Endothelial cell of umbilical vein (primary cell): Measurements from ENCODE around the gene GPR87. TPM values are rescaled to one million over a fixed set of nuclear protein-coding genes. Genes with fewer than 3 reads are reported as not detected.

Experiments
- BruUV-seq: library from RNA; stranded (reverse); fragments of 400-500 nt; replicated peaks from 2 replicates; lab custom pipeline; 2021; lab: Mats Ljungman, UMichigan
- CTCF ChIA-PET: fragments of 300-600, 350-600 bp; sonication (Branson Sonifier 250); formaldehyde crosslinking; loops from one replicate; lab custom pipeline; 2021; ENCODE audit warnings: antibody characterized with exemption, inconsistent platforms; lab: Charles Lee
- POLR2A ChIA-PET: fragments of 300-600, 350-600 bp; sonication (Branson Sonifier 250); formaldehyde crosslinking; loops from one replicate; lab custom pipeline; 2021; ENCODE audit warnings: antibody characterized with exemption, inconsistent platforms; lab: Charles Lee
- DNase-seq: peaks from one replicate; pipeline ENCODE4 v3.0.0-alpha.2; 2011; ENCODE audit warnings: low read depth, low spot score
- FAIRE-seq: peaks from 2 replicates; lab custom pipeline; 2011; peaks lifted over from hg19 to GRCh38; lab: Jason Lieb, UNC
- H2AFZ ChIP-seq: 2 replicates; pipeline ENCODE4 v1.6.0; 2012; ENCODE audit warnings: low read depth, low read length, control low read depth, inconsistent platforms
- H3K27ac ChIP-seq: 2 replicates; pipeline ENCODE4 v1.5.1; 2011; ENCODE audit warnings: low read depth, mild to moderate bottlenecking, control low read depth, low read length, moderate library complexity; ENCODE audit not compliant: insufficient read depth
- H3K27me3 ChIP-seq, 2 experiments: 2 replicates each; pipeline versions ENCODE4 v1.6.0 to v1.6.1; 2011; ENCODE audit warnings: low read length in 2 of 2, mixed read lengths in 1 of 2; ENCODE audit not compliant: control insufficient read depth in 2 of 2, insufficient read depth in 2 of 2
- H3K36me3 ChIP-seq, 2 experiments: 2 replicates in 1 of 2; 3 replicates in 1 of 2; pipeline ENCODE4 v1.5.1; 2011; ENCODE audit warnings: low read length in 2 of 2, mild to moderate bottlenecking in 1 of 2, moderate library complexity in 1 of 2; ENCODE audit not compliant: control insufficient read depth in 2 of 2, insufficient read depth in 2 of 2; ENCODE audit errors: extremely low read depth in 1 of 2
- H3K4me1 ChIP-seq: 3 replicates; pipeline ENCODE4 v1.5.1; 2011; ENCODE audit warnings: mild to moderate bottlenecking, low read length; ENCODE audit not compliant: control insufficient read depth, insufficient read depth; ENCODE audit errors: extremely low read depth
- H3K4me2 ChIP-seq: 2 replicates; pipeline ENCODE4 v1.6.1; 2011; ENCODE audit warnings: low read length, control low read depth, mixed read lengths; ENCODE audit not compliant: insufficient read depth
- H3K4me3 ChIP-seq, 3 experiments: fragments of 200-600 bp in 1 of 3; sonication (generic), shearing (Covaris generic) in 1 of 3; replicated peaks in 1 of 3; 2 replicates each; pipeline ENCODE4 v1.5.1; 2011 to 2016; ENCODE audit warnings: control low read depth in 3 of 3, low read length in 3 of 3, mild to moderate bottlenecking in 2 of 3, inconsistent platforms in 1 of 3, low read depth in 1 of 3, moderate library complexity in 1 of 3; ENCODE audit not compliant: insufficient read depth in 1 of 3
- H3K79me2 ChIP-seq: 2 replicates; pipeline ENCODE4 v1.6.0; 2012; ENCODE audit warnings: low read length, inconsistent platforms; ENCODE audit not compliant: control insufficient read depth, insufficient read depth
- H3K9ac ChIP-seq: replicated peaks from 2 replicates; pipeline ENCODE3; 2011; ENCODE audit warnings: low read length, control low read depth; ENCODE audit not compliant: insufficient read depth; ENCODE audit errors: extremely low read depth
- H3K9me1 ChIP-seq: replicated peaks from 3 replicates; pipeline ENCODE4 v1.6.0; 2011; ENCODE audit warnings: mild to moderate bottlenecking, low read length; ENCODE audit not compliant: control insufficient read depth, insufficient read depth; ENCODE audit errors: extremely low read depth
- H3K9me3 ChIP-seq: replicated peaks from 2 replicates; pipeline ENCODE4 v1.5.1; 2012; ENCODE audit warnings: low read length, inconsistent platforms; ENCODE audit not compliant: control insufficient read depth, insufficient read depth
- H4K20me1 ChIP-seq: replicated peaks from 2 replicates; pipeline ENCODE3; 2011; ENCODE audit warnings: mild to moderate bottlenecking, low read length; ENCODE audit not compliant: control insufficient read depth, insufficient read depth; ENCODE audit errors: extremely low read depth
- CTCF ChIP-seq, 2 donors: IDR thresholded peaks; 1 replicate in 1 of 2; 2 replicates in 1 of 2; pipeline ENCODE4 v1.5.1; 2011; ENCODE audit warnings: low read length in 2 of 2, mild to moderate bottlenecking in 2 of 2, moderate library complexity in 2 of 2, control low read depth in 1 of 2, inconsistent platforms in 1 of 2, low read depth in 1 of 2; ENCODE audit not compliant: insufficient read depth in 1 of 2; ENCODE audit errors: extremely low read depth in 1 of 2
- EZH2 ChIP-seq: IDR thresholded peaks from 2 replicates; pipeline ENCODE4 v1.6.1; 2012; ENCODE audit warnings: borderline replicate concordance, low read depth, mild to moderate bottlenecking, moderate library complexity, low read length, inconsistent platforms; ENCODE audit not compliant: severe bottlenecking
- FOS ChIP-seq: IDR thresholded peaks from 2 replicates; pipeline ENCODE4 v1.6.1; 2011; ENCODE audit warnings: mild to moderate bottlenecking, low read length, moderate library complexity, borderline replicate concordance; ENCODE audit not compliant: insufficient read depth
- GATA2 ChIP-seq: IDR thresholded peaks from 2 replicates; pipeline ENCODE4 v1.7.0; 2011; ENCODE audit warnings: low read depth, mild to moderate bottlenecking, moderate library complexity, mixed read lengths, low read length; ENCODE audit not compliant: insufficient read length, insufficient read depth
- JUN ChIP-seq: IDR thresholded peaks from 2 replicates; pipeline ENCODE4 v1.6.1; 2011; ENCODE audit warnings: borderline replicate concordance, low read depth; ENCODE audit not compliant: insufficient read length, insufficient read depth
- MAX ChIP-seq: IDR thresholded peaks from 2 replicates; pipeline ENCODE4 v1.6.1; 2011; ENCODE audit not compliant: insufficient read depth, insufficient read length
- MYC ChIP-seq: IDR thresholded peaks from one replicate; pipeline ENCODE4 v1.6.1; 2011; ENCODE audit warnings: mild to moderate bottlenecking, low read depth, low read length
- POLR2A ChIP-seq: IDR thresholded peaks from 2 replicates; pipeline ENCODE4 v1.6.1; 2012; ENCODE audit warnings: low read depth, mild to moderate bottlenecking, control low read depth, low read length
- POLR2AphosphoS5 ChIP-seq: IDR thresholded peaks from 2 replicates; pipeline ENCODE4 v1.6.1; 2012; ENCODE audit warnings: low read depth, mild to moderate bottlenecking, control low read depth, low read length, moderate library complexity; ENCODE audit not compliant: insufficient read depth
- dilution Hi-C: fragments of 300-500 bp; cut with MboI; formaldehyde crosslinking; loops from one replicate; pipeline ENCODE4 v1.15.0; 2019; ENCODE audit warnings: low sequenced_read_pairs; ENCODE audit not compliant: extremely low pct_ligation_motif_present
- intact Hi-C: fragments of 100-400 bp; cut with micrococcal nuclease; formaldehyde crosslinking; loops from one replicate; pipeline ENCODE4 v1.10.0; 2022
- polyA plus RNA-seq, 4 experiments: library from polyadenylated mRNA; depleted of rRNA in 3 of 4; stranded (reverse) in 3 of 4; unstranded in 1 of 4; fragments of >200 nt; gene quantifications; 2 replicates each; pipeline versions ENCODE4 v1.2.1 to v1.2.3, GENCODE V29; 2011 to 2012; ENCODE audit warnings: missing spikeins in 1 of 4
- total RNA-seq: library from RNA; stranded (reverse); gene quantifications from 2 replicates; pipeline ENCODE4 v1.2.3, GENCODE V29; 2021

The GPR87 gene
- total and polyA plus RNA-seq, 2 donors (not counting 3 experiments of a cell fraction or from before 2014, with no cell fraction given) = not detected

GRCh38 chr3:151303751-151304150 is 12.9 kb downstream of the GPR87 start:
- intact Hi-C loops (no loop called here), dilution Hi-C loops (no loop called here)
- Histone ChIP-seq H3K79me2 (no peaks in the 10 kb centered on the region), H2AFZ (no peak overlapping the region), H4K20me1 (no peaks in the 10 kb centered on the region), H3K27me3 (peaks cover 0 to 2% of the 10 kb centered on the region in 2 experiments), H3K27ac (no peak overlapping the region), H3K36me3 (no peaks in the 10 kb centered on the region), H3K9ac (no peak overlapping the region), H3K4me1 (no peaks in the 10 kb centered on the region), H3K4me3 (no peak overlapping the region), H3K9me3 (no peaks in the 10 kb centered on the region), H3K9me1 (no peaks in the 10 kb centered on the region), H3K4me2 (no peak overlapping the region)
- POLR2A ChIA-PET = interaction anchor here (0.7 kb wide), 1 partner anchor 591 kb away, joined by 3 read pairs; no protein-coding TSS in a partner anchor
- FAIRE-seq (no peak), DNase-seq (no peak)
- BruUV-seq = no TSS peak
- CTCF ChIA-PET = interaction anchor here (2.1 kb wide), 1 partner anchor 23 kb away, joined by 7 read pairs; no protein-coding TSS in a partner anchor
- TF ChIP-seq MAX (no peak), GATA2 (no peak), EZH2 (no peak), MYC (no peak), POLR2AphosphoS5 (no peak)

DNA sequence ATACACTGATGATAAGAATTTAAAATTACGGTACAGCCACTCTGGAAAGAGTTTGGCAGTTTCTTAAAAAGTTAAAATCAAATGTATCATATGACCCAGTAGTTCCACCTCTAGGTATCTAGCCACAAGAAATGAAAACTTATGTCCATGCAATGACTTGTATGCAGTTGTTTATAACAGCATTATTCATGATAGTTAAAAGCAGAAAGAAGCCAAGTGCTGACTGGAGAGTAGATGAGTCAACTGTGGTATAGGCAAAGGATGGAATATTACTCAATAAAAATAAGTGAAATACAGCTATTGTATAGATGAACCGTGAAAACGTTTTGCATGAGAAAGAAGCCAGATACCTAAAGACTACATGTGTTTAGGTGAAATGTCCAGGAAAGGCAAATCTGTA is 14.8 kb downstream of the GPR87 start:
- Histone ChIP-seq H3K36me3 (no peaks in the 10 kb centered on the region), H3K79me2 (no peaks in the 10 kb centered on the region), H3K4me1 (no peaks in the 10 kb centered on the region), H3K4me3 (no peak overlapping the region), H2AFZ (no peak overlapping the region), H3K4me2 (no peak overlapping the region), H3K9me1 (no peaks in the 10 kb centered on the region), H3K27me3 (peaks cover 5 to 6% of the 10 kb centered on the region in 2 experiments), H3K9me3 (no peaks in the 10 kb centered on the region), H4K20me1 (no peaks in the 10 kb centered on the region), H3K27ac (no peak overlapping the region), H3K9ac (no peak overlapping the region)
- DNase-seq = no peak
- POLR2A ChIA-PET = no interaction called here
- dilution Hi-C loops (no loop called here), intact Hi-C loops (no loop called here)
- FAIRE-seq = no peak
- CTCF ChIA-PET = no interaction called here
- no TSS peak for BruUV-seq
- no peak for TF ChIP-seq POLR2AphosphoS5
- TF ChIP-seq MYC = no peak
- no peak for TF ChIP-seq POLR2A
- no peak for TF ChIP-seq JUN
- no peak for TF ChIP-seq GATA2
- TF ChIP-seq CTCF (IDR thresholded peaks at IDR 0.05; ENCODE audit: extremely low read depth in 1 of 2, insufficient read depth in 1 of 2, low read depth in 1 of 2, low read length in 2 of 2) = no peak
- no peak for TF ChIP-seq MAX
- no peak for TF ChIP-seq EZH2
- no peak for TF ChIP-seq FOS
